ENCODE data around the gene RAG1. TPM values are rescaled to one million over a fixed set of nuclear protein-coding genes. Genes with fewer than 3 reads are reported as not detected.

Gene RAG1
- total RNA-seq, 4 donors from 2014 or later = 0.13 to 0.93 (median 0.86) TPM

DNA sequence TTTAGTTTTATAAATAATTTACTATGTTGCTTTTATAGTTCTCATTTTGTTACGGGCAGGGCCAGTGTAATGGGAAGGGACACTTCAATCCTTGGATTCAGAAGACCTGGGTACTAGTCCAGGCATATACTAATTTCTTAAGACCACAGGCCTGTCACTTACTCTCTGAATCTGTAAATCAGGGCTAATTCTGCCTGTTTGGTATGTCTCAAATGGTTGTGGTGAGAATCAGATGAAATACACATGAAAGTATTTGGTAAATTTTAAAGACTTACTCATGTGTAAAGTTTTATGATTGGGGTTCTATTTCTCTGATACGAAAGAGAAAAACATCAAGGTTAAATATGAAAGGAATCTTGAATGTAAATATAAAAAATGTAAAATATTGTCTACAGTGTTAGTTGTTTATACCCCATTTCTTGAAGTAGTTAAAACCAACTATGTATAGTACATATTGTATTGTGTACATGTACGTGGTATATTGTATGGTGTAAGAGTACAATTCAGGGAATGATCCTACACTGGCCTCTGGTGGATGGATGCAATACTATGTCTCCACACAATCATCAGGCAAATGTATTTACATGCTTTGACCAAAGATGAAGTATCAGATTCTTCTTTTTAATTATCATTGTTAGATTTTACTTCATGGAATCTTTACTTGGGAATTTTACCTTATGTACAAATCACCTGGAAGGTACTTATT is 54.8 kb downstream of the RAG1 start:
- Histone ChIP-seq H3K9me3 (no peaks in the 10 kb centered on the region), H3K4me3 (no peak overlapping the region), H3K27ac (no peak overlapping the region), H3K27me3 (no peaks in the 10 kb centered on the region), H3K36me3 (no peaks in the 10 kb centered on the region), H3K4me1 (peaks cover 3 to 26% (median 4%) of the 10 kb centered on the region in 3 donors)
- 70% methylated on average over 3 of the region's 3 CpGs for WGBS, 2 donors (ENCODE audit: low coverage in 1 of 2)
- TF ChIP-seq, protein P1, sequence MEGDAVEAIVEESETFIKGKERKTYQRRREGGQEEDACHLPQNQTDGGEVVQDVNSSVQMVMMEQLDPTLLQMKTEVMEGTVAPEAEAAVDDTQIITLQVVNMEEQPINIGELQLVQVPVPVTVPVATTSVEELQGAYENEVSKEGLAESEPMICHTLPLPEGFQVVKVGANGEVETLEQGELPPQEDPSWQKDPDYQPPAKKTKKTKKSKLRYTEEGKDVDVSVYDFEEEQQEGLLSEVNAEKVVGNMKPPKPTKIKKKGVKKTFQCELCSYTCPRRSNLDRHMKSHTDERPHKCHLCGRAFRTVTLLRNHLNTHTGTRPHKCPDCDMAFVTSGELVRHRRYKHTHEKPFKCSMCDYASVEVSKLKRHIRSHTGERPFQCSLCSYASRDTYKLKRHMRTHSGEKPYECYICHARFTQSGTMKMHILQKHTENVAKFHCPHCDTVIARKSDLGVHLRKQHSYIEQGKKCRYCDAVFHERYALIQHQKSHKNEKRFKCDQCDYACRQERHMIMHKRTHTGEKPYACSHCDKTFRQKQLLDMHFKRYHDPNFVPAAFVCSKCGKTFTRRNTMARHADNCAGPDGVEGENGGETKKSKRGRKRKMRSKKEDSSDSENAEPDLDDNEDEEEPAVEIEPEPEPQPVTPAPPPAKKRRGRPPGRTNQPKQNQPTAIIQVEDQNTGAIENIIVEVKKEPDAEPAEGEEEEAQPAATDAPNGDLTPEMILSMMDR (IDR thresholded peaks at IDR 0.05) = peak; percentile 12 to 55 (median 51)
- TF ChIP-seq POLR2A (IDR thresholded peaks at IDR 0.05) (no peak), POLR2AphosphoS5 (IDR thresholded peaks at IDR 0.05) (no peak)
- ATAC-seq = no peak

DNA sequence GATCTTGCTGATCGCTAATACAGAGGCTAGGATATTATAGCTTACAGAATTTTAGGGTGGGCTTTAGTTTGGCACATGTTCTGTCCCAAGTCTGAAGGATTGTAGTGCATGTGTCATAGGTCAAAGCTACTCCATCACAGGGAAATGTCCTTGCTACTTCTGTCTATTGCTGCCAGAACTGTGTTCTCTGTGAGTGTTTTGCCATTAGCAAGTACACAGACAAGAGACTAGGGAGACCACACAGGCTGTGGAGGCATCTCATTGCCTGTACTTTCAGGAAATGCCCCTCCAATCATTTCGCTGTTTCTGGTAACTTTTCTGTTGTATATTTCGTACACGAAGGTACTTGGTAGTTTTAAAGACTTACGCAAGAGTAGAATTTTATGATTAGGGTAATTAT is 55.7 kb downstream of the RAG1 start:
- Histone ChIP-seq H3K27ac (no peak overlapping the region), H3K9me3 (no peaks in the 10 kb centered on the region), H3K4me1 (peaks cover 3 to 21% (median 4%) of the 10 kb centered on the region in 3 donors), H3K4me3 (no peak overlapping the region), H3K27me3 (no peaks in the 10 kb centered on the region), H3K36me3 (no peaks in the 10 kb centered on the region)
- no peak for TF ChIP-seq EP300 (IDR thresholded peaks at IDR 0.05)
- TF ChIP-seq, protein P1 (IDR thresholded peaks at IDR 0.05) = no peak
- no peak for TF ChIP-seq POLR2A (IDR thresholded peaks at IDR 0.05)
- no peak for TF ChIP-seq POLR2AphosphoS5 (IDR thresholded peaks at IDR 0.05)
- no peak for ATAC-seq
- WGBS, 2 donors (ENCODE audit: low coverage in 1 of 2) = 87 to 89% methylated on average over 5 of the region's 5 CpGs

DNA sequence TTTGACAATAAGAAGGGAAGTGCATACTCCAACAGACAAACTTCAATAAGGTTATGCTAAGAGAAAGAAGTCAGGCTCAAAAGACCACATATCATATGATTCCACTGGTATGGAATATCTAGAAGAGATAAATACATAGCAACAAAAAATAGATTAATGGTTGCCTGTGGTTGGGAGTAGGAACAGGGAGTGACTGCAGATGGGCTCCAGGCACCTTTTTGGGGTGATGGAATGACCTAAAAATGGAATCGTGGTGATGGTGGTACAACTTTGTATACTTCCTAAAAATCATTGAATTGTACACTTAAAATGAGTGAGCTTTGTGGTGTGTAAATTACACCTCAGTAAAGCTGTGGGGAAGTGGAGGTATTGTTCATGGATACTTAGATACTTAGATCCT is 59.2 kb downstream of the RAG1 start:
- 90 to 93% methylated on average over 1 of the region's 1 CpG for WGBS, 2 donors (ENCODE audit: low coverage in 1 of 2)
- peaks cover 0 to 12% (median 3%) of the 10 kb centered on the region in 3 donors for H3K4me1 ChIP-seq
- H3K9me3 ChIP-seq = no peaks in the 10 kb centered on the region
- no peak overlapping the region for H3K27ac ChIP-seq
- H3K36me3 ChIP-seq = no peaks in the 10 kb centered on the region
- H3K27me3 ChIP-seq = no peaks in the 10 kb centered on the region
- TF ChIP-seq EP300 (IDR thresholded peaks at IDR 0.05) (no peak), POLR2AphosphoS5 (IDR thresholded peaks at IDR 0.05) (no peak), POLR2A (IDR thresholded peaks at IDR 0.05) (no peak)
- TF ChIP-seq, protein P1 (IDR thresholded peaks at IDR 0.05) = no peak
- H3K4me3 ChIP-seq = no peak overlapping the region
- no peak for ATAC-seq

DNA sequence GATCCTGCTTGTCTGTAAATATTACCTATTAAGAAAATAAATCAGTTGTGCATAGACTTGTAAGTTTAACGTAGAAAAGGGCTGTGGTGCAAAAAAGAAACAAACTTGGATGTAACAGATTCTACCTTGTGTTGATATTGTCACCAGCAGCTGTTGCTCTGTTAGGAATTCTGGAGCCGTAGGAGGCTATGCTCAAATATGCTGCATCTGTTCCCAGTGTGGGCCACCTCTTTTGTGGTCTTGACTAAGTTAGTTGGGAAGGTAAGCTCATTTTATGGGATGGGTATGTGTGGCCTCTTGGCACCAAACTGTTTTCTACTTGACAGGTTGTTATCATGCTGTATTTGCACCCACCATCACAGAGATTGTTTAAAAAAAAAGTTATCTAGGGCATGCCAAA is 59.7 kb downstream of the RAG1 start:
- Histone ChIP-seq H3K9me3 (no peaks in the 10 kb centered on the region), H3K27ac (no peak overlapping the region), H3K27me3 (no peaks in the 10 kb centered on the region), H3K36me3 (no peaks in the 10 kb centered on the region), H3K4me3 (no peak overlapping the region), H3K4me1 (peaks cover 0 to 12% (median 3%) of the 10 kb centered on the region in 3 donors)
- TF ChIP-seq EP300 (IDR thresholded peaks at IDR 0.05) = no peak
- ATAC-seq = no peak
- 96 to 100% methylated on average over 2 of the region's 2 CpGs for WGBS, 2 donors (ENCODE audit: low coverage in 1 of 2)

DNA sequence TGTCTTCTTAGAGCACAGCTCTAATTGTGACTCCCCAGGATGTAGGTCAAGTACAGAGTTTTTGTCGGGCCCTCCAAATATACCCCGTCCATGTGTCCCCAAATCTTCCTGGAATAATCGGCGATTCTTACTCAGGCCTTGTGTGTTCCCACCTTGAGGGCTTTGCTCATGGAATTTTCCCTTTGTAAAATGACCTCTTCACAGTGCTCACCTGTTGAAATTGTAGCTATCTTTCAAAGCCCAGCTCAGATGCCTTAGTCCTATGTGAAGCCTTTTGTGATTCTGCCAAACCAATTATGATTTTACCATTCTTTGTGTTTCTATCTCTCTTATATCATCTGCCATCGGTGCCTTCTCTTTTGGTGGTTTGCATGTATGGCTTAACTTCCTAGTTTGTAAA is 60.3 kb downstream of the RAG1 start:
- Histone ChIP-seq H3K27me3 (no peaks in the 10 kb centered on the region), H3K36me3 (no peaks in the 10 kb centered on the region), H3K9me3 (no peaks in the 10 kb centered on the region), H3K27ac (no peak overlapping the region), H3K4me3 (no peak overlapping the region), H3K4me1 (peaks cover 0 to 12% (median 3%) of the 10 kb centered on the region in 3 donors)
- no peak for ATAC-seq
- 92 to 97% methylated on average over 5 of the region's 5 CpGs for WGBS, 2 donors (ENCODE audit: low coverage in 1 of 2)
- TF ChIP-seq, protein P1 (IDR thresholded peaks at IDR 0.05) = no peak
- no peak for TF ChIP-seq EP300 (IDR thresholded peaks at IDR 0.05)
- no peak for TF ChIP-seq POLR2A (IDR thresholded peaks at IDR 0.05)
- TF ChIP-seq POLR2AphosphoS5 (IDR thresholded peaks at IDR 0.05) = no peak

Measured in gastroesophageal sphincter (tissue), 4 donors.